ENCODE results near the gene OR8G5.
"Not testable (repeated sequence)": the region's sequence is repeated elsewhere in the genome, so short reads cannot be mapped to it uniquely, and the experiment has no call there.

Gene OR8G5

DNA sequence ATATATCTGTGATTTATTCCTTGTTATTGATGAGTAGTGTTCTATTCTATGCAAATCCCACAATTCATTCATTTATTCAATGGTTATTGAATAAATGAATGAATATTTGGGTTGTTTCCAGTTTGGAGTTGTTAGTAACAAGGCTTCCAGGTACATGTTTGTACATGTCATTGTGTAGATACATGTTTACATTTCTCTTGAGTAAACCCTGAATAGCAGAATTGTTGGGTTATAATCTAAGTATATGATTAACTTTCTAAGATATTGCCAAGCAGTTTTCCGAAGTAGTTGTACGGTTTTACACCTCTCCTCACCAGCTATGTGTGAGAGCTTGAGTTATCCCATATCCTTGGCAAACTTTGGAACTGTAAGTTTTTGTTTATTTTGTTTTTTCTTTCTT, 33.8 kb upstream of the OR8G5 start:
- TF ChIP-seq, protein P1, sequence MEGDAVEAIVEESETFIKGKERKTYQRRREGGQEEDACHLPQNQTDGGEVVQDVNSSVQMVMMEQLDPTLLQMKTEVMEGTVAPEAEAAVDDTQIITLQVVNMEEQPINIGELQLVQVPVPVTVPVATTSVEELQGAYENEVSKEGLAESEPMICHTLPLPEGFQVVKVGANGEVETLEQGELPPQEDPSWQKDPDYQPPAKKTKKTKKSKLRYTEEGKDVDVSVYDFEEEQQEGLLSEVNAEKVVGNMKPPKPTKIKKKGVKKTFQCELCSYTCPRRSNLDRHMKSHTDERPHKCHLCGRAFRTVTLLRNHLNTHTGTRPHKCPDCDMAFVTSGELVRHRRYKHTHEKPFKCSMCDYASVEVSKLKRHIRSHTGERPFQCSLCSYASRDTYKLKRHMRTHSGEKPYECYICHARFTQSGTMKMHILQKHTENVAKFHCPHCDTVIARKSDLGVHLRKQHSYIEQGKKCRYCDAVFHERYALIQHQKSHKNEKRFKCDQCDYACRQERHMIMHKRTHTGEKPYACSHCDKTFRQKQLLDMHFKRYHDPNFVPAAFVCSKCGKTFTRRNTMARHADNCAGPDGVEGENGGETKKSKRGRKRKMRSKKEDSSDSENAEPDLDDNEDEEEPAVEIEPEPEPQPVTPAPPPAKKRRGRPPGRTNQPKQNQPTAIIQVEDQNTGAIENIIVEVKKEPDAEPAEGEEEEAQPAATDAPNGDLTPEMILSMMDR (IDR thresholded peaks at IDR 0.05; ENCODE audit: low read depth, low read length, missing control alignments): no peak
- no peak for DNase-seq (ENCODE audit: low read depth)
- H3K4me3 ChIP-seq (ENCODE audit: low read depth, low read length): no peak overlapping the region

DNA sequence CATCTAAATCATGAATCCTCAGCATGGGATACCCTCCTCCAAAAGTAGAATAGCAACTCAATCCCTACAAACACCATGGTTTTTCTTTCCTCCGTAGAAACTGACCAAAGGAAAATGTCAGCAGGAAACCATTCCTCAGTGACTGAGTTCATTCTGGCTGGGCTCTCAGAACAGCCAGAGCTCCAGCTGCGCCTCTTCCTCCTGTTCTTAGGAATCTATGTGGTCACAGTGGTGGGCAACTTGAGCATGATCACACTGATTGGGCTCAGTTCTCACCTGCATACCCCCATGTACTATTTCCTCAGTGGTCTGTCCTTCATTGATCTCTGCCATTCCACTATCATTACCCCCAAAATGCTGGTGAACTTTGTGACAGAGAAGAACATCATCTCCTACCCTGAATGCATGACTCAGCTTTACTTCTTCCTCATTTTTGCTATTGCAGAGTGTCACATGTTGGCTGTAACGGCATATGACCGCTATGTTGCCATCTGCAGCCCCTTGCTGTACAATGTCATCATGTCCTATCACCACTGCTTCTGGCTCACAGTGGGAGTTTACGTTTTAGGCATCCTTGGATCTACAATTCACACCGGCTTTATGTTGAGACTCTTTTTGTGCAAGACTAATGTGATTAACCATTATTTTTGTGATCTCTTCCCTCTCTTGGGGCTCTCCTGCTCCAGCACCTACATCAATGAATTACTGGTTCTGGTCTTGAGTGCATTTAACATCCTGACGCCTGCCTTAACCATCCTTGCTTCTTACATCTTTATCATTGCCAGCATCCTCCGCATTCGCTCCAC, 31.4 kb upstream of the OR8G5 start:
- not testable (repeated sequence) for DNase-seq (ENCODE audit: low read depth); H3K4me3 ChIP-seq (ENCODE audit: low read depth, low read length)

DNA sequence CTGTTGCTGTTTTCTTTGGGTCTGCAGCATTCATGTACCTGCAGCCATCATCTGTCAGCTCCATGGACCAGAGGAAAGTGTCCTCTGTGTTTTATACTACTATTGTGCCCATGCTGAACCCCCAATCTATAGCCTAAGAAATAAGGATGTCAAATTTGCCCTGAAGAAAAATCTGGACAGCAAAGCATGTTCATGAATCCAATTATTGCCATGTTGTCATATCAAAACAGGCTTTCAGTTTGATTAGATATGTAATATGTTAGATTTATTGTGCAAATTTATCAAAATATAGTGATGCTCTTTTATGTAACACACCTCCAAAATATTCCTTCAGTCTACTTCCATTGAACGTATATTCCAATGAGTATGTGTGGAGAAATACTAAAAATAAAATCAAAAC, 30.7 kb upstream of the OR8G5 start:
- no peak overlapping the region for H3K4me3 ChIP-seq (ENCODE audit: low read depth, low read length)
- TF ChIP-seq, protein P1 (IDR thresholded peaks at IDR 0.05; ENCODE audit: low read depth, low read length, missing control alignments): no peak
- no peak for DNase-seq (ENCODE audit: low read depth)

DNA sequence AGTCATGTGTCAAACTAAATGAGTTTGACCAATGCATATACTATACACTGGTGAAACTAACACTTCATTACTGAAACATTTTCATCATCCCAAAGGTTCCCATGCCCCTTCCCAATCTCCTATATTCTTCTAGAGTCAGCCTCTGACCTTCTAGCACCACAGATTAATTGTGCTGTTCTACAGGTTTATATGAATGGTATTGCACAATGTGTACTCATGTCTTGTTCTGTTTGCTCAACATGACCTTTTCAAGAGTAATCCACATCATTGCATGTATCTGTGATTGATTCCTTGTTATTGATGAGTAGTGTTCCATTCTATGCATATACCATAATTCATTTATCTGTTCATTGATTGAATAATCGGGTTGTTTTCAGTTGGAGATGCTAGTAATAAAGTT, 22.8 kb upstream of the OR8G5 start:
- H3K4me3 ChIP-seq (ENCODE audit: low read depth, low read length): no peak overlapping the region
- TF ChIP-seq, protein P1 (IDR thresholded peaks at IDR 0.05; ENCODE audit: low read depth, low read length, missing control alignments): no peak
- DNase-seq (ENCODE audit: low read depth): no peak

DNA sequence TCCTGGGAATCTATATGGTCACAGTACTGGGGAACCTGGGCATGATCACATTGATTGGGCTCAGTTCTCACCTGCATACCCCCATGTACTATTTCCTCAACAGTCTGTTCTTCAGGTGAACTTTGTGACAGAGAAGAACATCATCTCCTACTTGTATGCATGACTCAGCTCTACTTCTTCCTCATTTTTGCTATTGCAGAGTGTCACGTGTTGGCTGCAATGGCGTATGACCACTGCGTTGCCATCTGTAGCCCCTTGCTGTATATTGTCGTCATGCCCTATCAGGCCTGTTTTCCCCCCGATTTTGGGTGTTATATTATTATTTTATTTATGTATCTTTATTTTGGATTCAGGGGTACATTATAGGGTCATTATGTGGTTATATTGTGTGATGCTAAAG, 17.7 kb upstream of the OR8G5 start:
- H3K4me3 ChIP-seq (ENCODE audit: low read depth, low read length): no peak overlapping the region
- TF ChIP-seq, protein P1 (IDR thresholded peaks at IDR 0.05; ENCODE audit: low read depth, low read length, missing control alignments): no peak
- no peak for DNase-seq (ENCODE audit: low read depth)

DNA sequence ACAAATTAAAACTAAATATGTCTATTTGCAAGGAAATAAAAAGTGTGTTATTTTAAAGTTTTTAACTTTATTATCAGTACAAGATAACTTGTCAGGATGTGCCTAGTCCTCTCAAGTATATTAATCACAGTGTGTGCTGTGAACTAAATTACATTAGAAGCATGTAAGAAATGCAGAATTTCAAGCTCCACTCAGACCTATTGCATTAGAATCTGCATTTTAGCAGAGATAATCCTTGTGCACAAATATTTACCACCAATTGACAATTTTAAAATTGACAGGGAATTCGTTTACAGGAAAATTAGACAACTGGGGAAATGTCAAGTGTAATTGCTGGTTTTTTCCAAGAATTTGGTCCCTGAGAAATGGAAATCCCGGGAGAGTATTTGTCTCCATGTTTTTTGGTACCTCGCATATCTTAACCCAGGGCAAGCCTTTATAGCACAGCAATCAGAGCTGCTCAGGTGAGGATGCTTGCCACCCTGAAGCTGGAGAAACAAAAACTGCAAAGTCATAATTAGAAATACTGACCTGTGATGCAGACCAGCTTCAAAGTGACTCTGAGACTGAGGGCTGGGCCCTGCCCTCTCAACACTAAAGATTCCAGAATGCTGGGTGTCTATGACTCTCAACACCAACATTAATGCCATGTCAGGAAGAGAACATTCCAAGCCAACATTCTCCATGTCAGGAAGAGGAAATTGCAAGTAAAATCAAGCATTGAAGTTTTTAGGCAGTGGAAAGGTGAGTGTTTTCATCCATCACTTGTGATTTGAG, 15.4 kb upstream of the OR8G5 start, which contains the start of gene OR8G1:
Gene OR8G1, plus strand, starts transcription at position 475 of the 777 bp plus-strand sequence. CDS start 8,581 bp downstream, outside the sequence.
- DNase-seq (ENCODE audit: low read depth): no peak
- no peak within 1 kb of the TSS for H3K4me3 ChIP-seq (ENCODE audit: low read depth, low read length)
- TF ChIP-seq, protein P1 (IDR thresholded peaks at IDR 0.05; ENCODE audit: low read depth, low read length, missing control alignments): no peak

DNA sequence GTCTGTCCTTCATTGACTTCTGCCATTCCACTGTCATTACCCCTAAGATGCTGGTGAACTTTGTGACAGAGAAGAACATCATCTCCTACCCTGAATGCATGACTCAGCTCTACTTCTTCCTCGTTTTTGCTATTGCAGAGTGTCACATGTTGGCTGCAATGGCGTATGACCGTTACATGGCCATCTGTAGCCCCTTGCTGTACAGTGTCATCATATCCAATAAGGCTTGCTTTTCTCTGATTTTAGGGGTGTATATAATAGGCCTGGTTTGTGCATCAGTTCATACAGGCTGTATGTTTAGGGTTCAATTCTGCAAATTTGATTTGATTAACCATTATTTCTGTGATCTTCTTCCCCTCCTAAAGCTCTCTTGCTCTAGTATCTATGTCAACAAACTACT, 6.3 kb upstream of the OR8G5 start:
- DNase-seq (ENCODE audit: low read depth); H3K4me3 ChIP-seq (ENCODE audit: low read depth, low read length): not testable (repeated sequence)

DNA sequence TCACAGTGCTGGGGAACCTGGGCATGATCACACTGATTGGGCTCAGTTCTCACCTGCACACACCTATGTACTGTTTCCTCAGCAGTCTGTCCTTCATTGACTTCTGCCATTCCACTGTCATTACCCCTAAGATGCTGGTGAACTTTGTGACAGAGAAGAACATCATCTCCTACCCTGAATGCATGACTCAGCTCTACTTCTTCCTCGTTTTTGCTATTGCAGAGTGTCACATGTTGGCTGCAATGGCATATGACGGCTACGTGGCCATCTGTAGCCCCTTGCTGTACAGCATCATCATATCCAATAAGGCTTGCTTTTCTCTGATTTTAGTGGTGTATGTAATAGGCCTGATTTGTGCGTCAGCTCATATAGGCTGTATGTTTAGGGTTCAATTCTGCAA, 8.9 kb downstream of the OR8G5 start:
- DNase-seq (ENCODE audit: low read depth); H3K4me3 ChIP-seq (ENCODE audit: low read depth, low read length): not testable (repeated sequence)

DNA sequence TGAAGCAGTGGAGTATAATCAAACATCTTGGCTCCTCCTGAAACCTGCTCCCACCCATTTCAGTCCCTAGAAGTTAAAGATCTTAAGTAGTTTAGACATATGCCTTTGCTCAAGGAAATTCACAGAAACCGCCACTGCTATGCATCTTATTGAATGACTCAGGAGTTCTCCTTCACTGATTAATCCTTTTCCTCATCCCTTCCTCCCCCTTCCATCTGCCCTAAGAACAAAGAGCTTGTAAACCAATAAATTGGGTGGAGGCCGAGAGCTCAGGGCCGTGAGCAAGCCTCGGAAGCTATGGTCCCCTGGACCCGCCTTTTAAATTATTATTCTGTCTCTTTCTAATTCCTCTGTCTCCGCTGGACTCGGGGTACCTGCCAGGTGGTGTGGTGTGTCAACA, 14.7 kb downstream of the OR8G5 start:
- H3K4me3 ChIP-seq (ENCODE audit: low read depth, low read length); DNase-seq (ENCODE audit: low read depth): not testable (repeated sequence)

All from GM12864 (cell line).